ENCODE measurements around the gene ABTB2. TPM values are rescaled to one million over a fixed set of nuclear protein-coding genes. Genes with fewer than 3 reads are reported as not detected.

The ABTB2 gene
- total RNA-seq, 1 experiment from 2014 or later, result 5.5 TPM

- Histone ChIP-seq H3K18ac (ENCODE audit: insufficient read length, low read depth, low read length) (no peak overlapping the region), H3K4me1 (ENCODE audit: insufficient read depth, low read length) (no peaks in the 10 kb centered on the region), H3K4ac (ENCODE audit: low read depth, low read length) (no peak overlapping the region), H2BK120ac (ENCODE audit: low read depth, low read length, poor library complexity, severe bottlenecking) (no peak overlapping the region), H3K79me1 (ENCODE audit: insufficient read depth, low read depth, low read length, poor library complexity, severe bottlenecking) (no peaks in the 10 kb centered on the region), H3K9ac (ENCODE audit: extremely low read depth, insufficient read length, low read length) (no peak overlapping the region), H2AK5ac (ENCODE audit: insufficient read length, low read length) (no peak overlapping the region), H3K79me2 (ENCODE audit: insufficient read depth, low read length) (no peaks in the 10 kb centered on the region), H2AFZ (ENCODE audit: low read length) (no peak overlapping the region), H4K8ac (replicated peaks; ENCODE audit: insufficient read length, low read depth, low read length) (no peak overlapping the region), H3K23me2 (ENCODE audit: insufficient read length, low read depth, low read length, poor library complexity, severe bottlenecking) (no peaks in the 10 kb centered on the region), H3K9me3 (ENCODE audit: control insufficient read depth, low read depth, low read length) (no peaks in the 10 kb centered on the region), H3K27ac (ENCODE audit: insufficient read length, low read depth, low read length) (no peak overlapping the region), H4K5ac (ENCODE audit: insufficient read length, low read depth, low read length) (no peak overlapping the region), H3T11ph (ENCODE audit: low read length) (no peak overlapping the region), H3K14ac (ENCODE audit: insufficient read depth, low read length) (no peak overlapping the region), H4K91ac (ENCODE audit: insufficient read length, low read depth, low read length) (no peak overlapping the region), H4K20me1 (ENCODE audit: control insufficient read depth, insufficient read depth, insufficient read length) (no peaks in the 10 kb centered on the region), H3K4me2 (ENCODE audit: insufficient read depth, insufficient read length, low read length) (no peak overlapping the region), H2BK20ac (ENCODE audit: low read depth, low read length, poor library complexity, severe bottlenecking) (no peak overlapping the region), H2BK12ac (ENCODE audit: insufficient read length, low read depth, low read length) (no peak overlapping the region), H3K56ac (ENCODE audit: insufficient read length, low read depth, low read length) (no peak overlapping the region), H2BK15ac (ENCODE audit: low read depth, low read length) (no peak overlapping the region), H3K23ac (ENCODE audit: insufficient read length, low read depth, low read length) (no peak overlapping the region), H2BK5ac (ENCODE audit: insufficient read length, low read length) (no peak overlapping the region), H3K27me3 (ENCODE audit: insufficient read depth, low read length) (no peaks in the 10 kb centered on the region)
- H3K4me3 Mint-ChIP-seq, result no peak overlapping the region
- no CpG with 5 or more reads among the region's 2 CpGs for WGBS (ENCODE audit: extremely low coverage, insufficient read length, low lambda C conversion rate)
- no peak for DNase-seq
- H3K27me3 Mint-ChIP-seq (ENCODE audit: low read depth), result no peaks in the 10 kb centered on the region
- H3K4me1 Mint-ChIP-seq, result peaks cover 17% of the 10 kb centered on the region in 2 experiments
- no peaks in the 10 kb centered on the region; a peak in 1 of 7 replicates for H3K36me3 Mint-ChIP-seq (ENCODE audit: insufficient read depth in 1 of 3, low read depth in 3 of 3)
- TF ChIP-seq CTCF (conservative IDR thresholded peaks at IDR 0.05), result no peak
- no peak overlapping the region for H3K27ac Mint-ChIP-seq
- H3K9me3 Mint-ChIP-seq, result no peaks in the 10 kb centered on the region
These were observed 22.5 kb downstream of the ABTB2 start for GRCh38 chr11:34335331-34335730.
